Mesendoderm (in vitro differentiated cells): ENCODE measurements around the gene WNK2.
"Not testable (repeated sequence)": the region's sequence is repeated elsewhere in the genome, so short reads cannot be mapped to it uniquely, and the experiment has no call there.

ENCODE experiments used
- DNase-seq: peaks from one replicate; pipeline ENCODE4 v3.0.0; 2013
- H2AK5ac ChIP-seq: 2 replicates; pipeline ENCODE4 v1.6.1; 2013; ENCODE audit warnings: low read length, inconsistent platforms
- H2BK120ac ChIP-seq: 2 replicates; pipeline ENCODE4 v1.6.1; 2013; ENCODE audit warnings: low read depth, mild to moderate bottlenecking, low read length, moderate library complexity, mixed read lengths
- H2BK15ac ChIP-seq: replicated peaks from 2 replicates; pipeline ENCODE4 v1.6.1; 2013; ENCODE audit warnings: low read depth, mild to moderate bottlenecking, moderate library complexity
- H2BK5ac ChIP-seq: 2 replicates; pipeline ENCODE4 v1.6.1; 2013; ENCODE audit warnings: low read length, inconsistent platforms
- H3K18ac ChIP-seq: 2 replicates; pipeline ENCODE4 v1.6.1; 2013; ENCODE audit warnings: mild to moderate bottlenecking, low read length, mixed read lengths
- H3K23ac ChIP-seq: one replicate; pipeline ENCODE4 v1.6.1; 2013; ENCODE audit warnings: low read length
- H3K27ac ChIP-seq: 2 replicates; pipeline ENCODE4 v1.5.1; 2013; ENCODE audit warnings: low read depth, mild to moderate bottlenecking, inconsistent platforms, low read length, moderate library complexity
- H3K27me3 ChIP-seq: 2 replicates; pipeline ENCODE4 v1.6.1; 2013; ENCODE audit warnings: low read length, control low read depth, mild to moderate bottlenecking, inconsistent platforms; ENCODE audit not compliant: insufficient read depth, poor library complexity
- H3K36me3 ChIP-seq: 2 replicates; pipeline ENCODE4 v1.6.1; 2013; ENCODE audit warnings: low read length, inconsistent platforms; ENCODE audit not compliant: control insufficient read depth, insufficient read depth
- H3K4ac ChIP-seq: one replicate; pipeline ENCODE4 v1.6.1; 2013; ENCODE audit warnings: low read depth, mild to moderate bottlenecking, low read length, moderate library complexity
- H3K4me1 ChIP-seq: 2 replicates; pipeline ENCODE4 v1.6.1; 2013; ENCODE audit warnings: low read depth, low read length, inconsistent platforms; ENCODE audit not compliant: control insufficient read depth
- H3K4me2 ChIP-seq: 2 replicates; pipeline ENCODE4 v1.6.1; 2013; ENCODE audit warnings: low read length
- H3K4me3 ChIP-seq: 2 replicates; pipeline ENCODE4 v1.5.1; 2013; ENCODE audit warnings: mild to moderate bottlenecking, low read length
- H3K56ac ChIP-seq: one replicate; pipeline ENCODE4 v1.6.1; 2013; ENCODE audit warnings: low read length
- H3K79me1 ChIP-seq: 2 replicates; pipeline ENCODE4 v1.6.1; 2013; ENCODE audit warnings: low read length, inconsistent platforms
- H3K79me2 ChIP-seq: 2 replicates; pipeline ENCODE4 v1.6.1; 2013; ENCODE audit warnings: mild to moderate bottlenecking, low read length; ENCODE audit not compliant: control insufficient read depth, insufficient read depth
- H3K9ac ChIP-seq: 2 replicates; pipeline ENCODE4 v1.6.1; 2013; ENCODE audit warnings: low read length, inconsistent platforms
- H4K5ac ChIP-seq: one replicate; pipeline ENCODE4 v1.6.1; 2013; ENCODE audit warnings: low read length
- H4K8ac ChIP-seq: one replicate; pipeline ENCODE4 v1.6.1; 2013; ENCODE audit warnings: low read depth, mild to moderate bottlenecking, control low read depth, low read length, moderate library complexity
- WGBS: extraction: QIAGEN DNeasy Blood & Tissue Kit; methylation state at CpG from one replicate; pipeline ENCODE4 v1.1.7; 2013; ENCODE audit warnings: low lambda C conversion rate, missing lambda C conversion rate; ENCODE audit not compliant: insufficient coverage; ENCODE audit errors: extremely low coverage; 5-methylcytosine and 5-hydroxymethylcytosine counted together

Gene WNK2

GRCh38 chr9:93341820-93342219, 157.9 kb downstream of the WNK2 start:
- not testable (repeated sequence) for H2BK5ac ChIP-seq, H3K27me3 ChIP-seq, H4K8ac ChIP-seq, H3K79me1 ChIP-seq, H3K4me2 ChIP-seq, H2BK120ac ChIP-seq, H3K27ac ChIP-seq, H3K56ac ChIP-seq, H3K4me1 ChIP-seq, DNase-seq, H3K18ac ChIP-seq, H3K9ac ChIP-seq, H3K36me3 ChIP-seq, H2AK5ac ChIP-seq, H2BK15ac ChIP-seq, H4K5ac ChIP-seq, H3K23ac ChIP-seq, H3K4ac ChIP-seq, H3K4me3 ChIP-seq
- peaks cover 23% of the 10 kb centered on the region for H3K79me2 ChIP-seq
- no CpG with 5 or more reads among the region's 5 CpGs for WGBS

GRCh38 chr9:93342428-93342827, 158.5 kb downstream of the WNK2 start:
- H4K8ac ChIP-seq, H2AK5ac ChIP-seq, H3K79me1 ChIP-seq, H3K23ac ChIP-seq, H3K4me1 ChIP-seq, DNase-seq, H3K36me3 ChIP-seq, H3K27me3 ChIP-seq, H4K5ac ChIP-seq, H2BK5ac ChIP-seq, H3K9ac ChIP-seq, H3K27ac ChIP-seq, H3K4me2 ChIP-seq, H3K56ac ChIP-seq, H2BK120ac ChIP-seq, H3K4me3 ChIP-seq, H3K4ac ChIP-seq, H2BK15ac ChIP-seq: not testable (repeated sequence)
- no CpG with 5 or more reads among the region's 11 CpGs for WGBS
- peaks cover 22% of the 10 kb centered on the region for H3K79me2 ChIP-seq
- H3K18ac ChIP-seq: peak overlapping the region; percentile 63

- Histone ChIP-seq H3K79me2 (peaks cover 22% of the 10 kb centered on the region), H3K18ac (no peak overlapping the region), H2BK5ac (no peak overlapping the region), H3K4me2 (no peak overlapping the region), H4K5ac (no peak overlapping the region), H3K79me1 (peaks cover 7% of the 10 kb centered on the region), H3K23ac (no peak overlapping the region), H3K9ac (peak overlapping the region; percentile 12), H3K4me1 (peaks cover 2% of the 10 kb centered on the region), H3K27me3 (no peaks in the 10 kb centered on the region), H4K8ac (no peak overlapping the region), H2BK15ac (no peak overlapping the region), H3K56ac (peak overlapping the region; percentile 36), H2BK120ac (no peak overlapping the region), H3K4ac (no peak overlapping the region), H3K4me3 (no peak overlapping the region), H3K27ac (no peak overlapping the region), H2AK5ac (no peak overlapping the region), H3K36me3 (peaks cover 2% of the 10 kb centered on the region)
- DNase-seq: no peak
- WGBS: no CpG with 5 or more reads among the region's 9 CpGs
These were observed 159.7 kb downstream of the WNK2 start for GRCh38 chr9:93343663-93344062.

GRCh38 chr9:93345643-93346230, 161.8 kb downstream of the WNK2 start:
- Histone ChIP-seq H3K4me1 (peaks cover 2% of the 10 kb centered on the region), H2BK5ac (no peak overlapping the region), H4K5ac (no peak overlapping the region), H3K27me3 (no peaks in the 10 kb centered on the region), H3K4me3 (peak overlapping the region; percentile 5), H2BK120ac (no peak overlapping the region), H2BK15ac (no peak overlapping the region), H3K23ac (no peak overlapping the region), H3K27ac (peak overlapping the region; percentile 1), H3K9ac (peak overlapping the region; percentile 46), H2AK5ac (peak overlapping the region; percentile 51), H3K18ac (peak overlapping the region; percentile 63), H3K36me3 (no peaks in the 10 kb centered on the region), H3K4me2 (peak overlapping the region; percentile 9), H4K8ac (no peak overlapping the region), H3K4ac (peak overlapping the region; percentile 28), H3K56ac (peak overlapping the region; percentile 88), H3K79me2 (peaks cover 13% of the 10 kb centered on the region), H3K79me1 (no peaks in the 10 kb centered on the region)
- no CpG with 5 or more reads among the region's 19 CpGs for WGBS
- DNase-seq: peak; percentile 61

GRCh38 chr9:93346231-93347112, 162.5 kb downstream of the WNK2 start:
- H2BK5ac ChIP-seq: peak overlapping the region; percentile 19
- H3K23ac ChIP-seq: no peak overlapping the region
- no peak overlapping the region for H2BK120ac ChIP-seq
- H3K79me1 ChIP-seq: no peaks in the 10 kb centered on the region
- H3K18ac ChIP-seq: peak overlapping the region; percentile 63
- peak; percentile 62 for DNase-seq
- H3K36me3 ChIP-seq: no peaks in the 10 kb centered on the region
- H3K79me2 ChIP-seq: peaks cover 12% of the 10 kb centered on the region
- H3K56ac ChIP-seq: peak overlapping the region; percentile 88
- peak overlapping the region; percentile 9 for H3K4me2 ChIP-seq
- H3K4ac ChIP-seq: peak overlapping the region; percentile 28
- peaks cover 2% of the 10 kb centered on the region for H3K4me1 ChIP-seq
- WGBS: no CpG with 5 or more reads among the region's 66 CpGs
- H3K9ac ChIP-seq: peak overlapping the region; percentile 46
- H3K27me3 ChIP-seq: no peaks in the 10 kb centered on the region
- H4K5ac ChIP-seq: no peak overlapping the region
- H3K4me3 ChIP-seq: peak overlapping the region; percentile 6
- H4K8ac ChIP-seq: no peak overlapping the region
- H2BK15ac ChIP-seq: no peak overlapping the region
- peak overlapping the region; percentile 46 for H3K27ac ChIP-seq
- no peak overlapping the region for H2AK5ac ChIP-seq
